Measurements from ENCODE around the gene YOD1. TPM values are rescaled to one million over a fixed set of nuclear protein-coding genes. Genes with fewer than 3 reads are reported as not detected.

The YOD1 gene
- total and polyA plus RNA-seq, 8 donors = 7.3 to 15.0 (median 13.0) TPM

DNA sequence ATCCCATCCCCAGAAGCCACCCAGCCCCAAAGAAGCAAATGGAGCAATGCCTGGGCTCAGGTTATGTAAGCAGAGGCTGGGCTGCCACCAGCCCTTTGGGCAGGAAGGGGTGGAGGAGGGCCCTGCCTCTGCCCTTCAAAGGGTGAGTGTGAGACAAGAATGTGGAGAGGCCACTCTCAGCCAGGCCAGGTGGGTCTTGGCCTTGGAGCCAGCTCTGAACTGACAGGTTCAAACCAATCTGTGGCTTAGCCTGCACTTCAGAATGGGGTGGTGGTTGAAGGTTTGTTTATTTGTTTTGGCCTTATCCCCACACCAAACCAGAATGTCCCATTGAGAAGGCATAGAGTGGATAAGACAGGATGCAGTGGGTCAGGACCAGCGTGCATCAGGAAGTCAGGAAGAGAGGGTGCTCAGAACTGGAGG is 48.3 kb downstream of the YOD1 start:
- no peak overlapping the region for H3K4me3 ChIP-seq
- TF ChIP-seq, protein P1, sequence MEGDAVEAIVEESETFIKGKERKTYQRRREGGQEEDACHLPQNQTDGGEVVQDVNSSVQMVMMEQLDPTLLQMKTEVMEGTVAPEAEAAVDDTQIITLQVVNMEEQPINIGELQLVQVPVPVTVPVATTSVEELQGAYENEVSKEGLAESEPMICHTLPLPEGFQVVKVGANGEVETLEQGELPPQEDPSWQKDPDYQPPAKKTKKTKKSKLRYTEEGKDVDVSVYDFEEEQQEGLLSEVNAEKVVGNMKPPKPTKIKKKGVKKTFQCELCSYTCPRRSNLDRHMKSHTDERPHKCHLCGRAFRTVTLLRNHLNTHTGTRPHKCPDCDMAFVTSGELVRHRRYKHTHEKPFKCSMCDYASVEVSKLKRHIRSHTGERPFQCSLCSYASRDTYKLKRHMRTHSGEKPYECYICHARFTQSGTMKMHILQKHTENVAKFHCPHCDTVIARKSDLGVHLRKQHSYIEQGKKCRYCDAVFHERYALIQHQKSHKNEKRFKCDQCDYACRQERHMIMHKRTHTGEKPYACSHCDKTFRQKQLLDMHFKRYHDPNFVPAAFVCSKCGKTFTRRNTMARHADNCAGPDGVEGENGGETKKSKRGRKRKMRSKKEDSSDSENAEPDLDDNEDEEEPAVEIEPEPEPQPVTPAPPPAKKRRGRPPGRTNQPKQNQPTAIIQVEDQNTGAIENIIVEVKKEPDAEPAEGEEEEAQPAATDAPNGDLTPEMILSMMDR (IDR thresholded peaks at IDR 0.05) = no peak
- peaks cover 20% of the 10 kb centered on the region in 2 donors for H3K4me1 ChIP-seq
- H3K36me3 ChIP-seq = no peaks in the 10 kb centered on the region
- peak overlapping the region; percentile 14 to 46 for H3K27ac ChIP-seq
- H3K27me3 ChIP-seq = no peaks in the 10 kb centered on the region
- intact Hi-C loops (cut with DNase I) = no loop called here
- peak in 3 of 4 donors; percentile 78 to 88 (median 87) for DNase-seq
- H3K9me3 ChIP-seq = no peaks in the 10 kb centered on the region
- peak; percentile 86 for ATAC-seq

DNA sequence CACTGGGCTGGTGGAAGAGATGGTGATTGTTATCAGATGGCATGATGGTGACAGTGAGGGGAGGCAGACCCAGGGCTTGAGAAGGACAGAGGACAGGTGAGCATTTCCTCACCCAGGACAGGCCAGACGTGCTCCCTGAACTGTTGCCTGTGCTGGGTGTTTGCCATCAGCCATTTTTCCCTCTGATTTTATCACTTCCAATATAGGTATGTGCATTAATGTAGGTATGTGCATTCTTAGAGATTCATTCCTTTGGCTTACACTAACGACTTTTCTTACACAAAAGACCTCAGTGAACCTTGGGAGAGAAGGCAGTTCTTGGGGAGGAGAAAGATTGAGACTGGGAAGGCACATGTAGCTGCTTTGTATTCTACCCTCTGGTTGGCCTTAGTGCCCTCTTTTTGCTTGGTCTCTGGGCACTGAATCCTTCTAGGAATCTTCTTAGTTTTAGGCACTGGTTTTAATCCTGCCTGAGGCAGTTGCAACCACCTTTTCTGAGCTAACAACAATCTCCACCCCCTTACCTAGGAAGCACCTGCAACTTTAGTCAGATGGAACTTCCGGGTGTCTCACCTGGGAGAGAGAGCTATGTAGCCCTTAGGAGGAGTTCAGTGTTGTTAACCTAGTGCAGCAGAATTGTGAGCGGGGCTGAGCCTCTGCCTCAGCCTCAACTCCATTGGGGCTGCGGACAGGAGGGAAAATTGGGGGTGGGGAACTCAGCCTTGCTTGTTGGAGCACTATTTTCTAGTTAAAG is 49.3 kb downstream of the YOD1 start:
- H3K27me3 ChIP-seq = no peaks in the 10 kb centered on the region
- H3K27ac ChIP-seq = peak overlapping the region in 1 of 2 donors; percentile 38
- no peaks in the 10 kb centered on the region for H3K36me3 ChIP-seq
- peaks cover 17 to 20% of the 10 kb centered on the region in 2 donors for H3K4me1 ChIP-seq
- TF ChIP-seq, protein P1 (IDR thresholded peaks at IDR 0.05) = no peak
- H3K9me3 ChIP-seq = no peaks in the 10 kb centered on the region
- no peak overlapping the region for H3K4me3 ChIP-seq
- DNase-seq (no peak), ATAC-seq (peak; percentile 1)
- intact Hi-C loops (cut with DNase I) = no loop called here

DNA sequence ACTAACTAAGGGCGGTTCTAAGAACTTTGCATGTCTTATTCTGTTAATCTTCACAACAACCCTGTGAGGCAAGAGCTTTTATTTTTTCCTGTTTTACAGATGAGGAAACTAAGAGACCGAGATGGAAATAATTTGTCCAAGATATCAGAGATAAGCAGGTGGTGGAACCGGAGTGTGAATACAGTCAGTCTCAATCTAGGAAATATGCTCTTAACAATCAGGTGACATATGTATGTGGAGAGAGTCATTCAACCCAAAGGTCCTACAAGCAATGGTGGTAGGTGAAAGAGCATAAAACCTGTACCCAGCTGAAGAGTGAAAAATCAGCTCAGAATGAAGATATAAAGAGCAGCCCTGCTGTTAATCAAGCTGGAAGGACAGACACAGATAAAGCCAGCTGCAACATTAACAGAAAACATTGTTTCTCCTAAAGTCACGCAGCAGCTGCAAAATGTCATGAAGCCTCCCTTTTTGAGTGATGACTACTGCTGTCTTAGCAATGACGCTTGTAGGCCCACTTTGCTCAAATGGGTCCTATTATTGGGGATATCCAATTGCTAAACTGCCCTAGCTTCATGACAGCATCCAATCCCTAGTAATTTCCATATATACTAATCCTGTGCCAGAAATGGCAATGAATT is 50.2 kb downstream of the YOD1 start:
- H3K4me1 ChIP-seq = peaks cover 16 to 20% of the 10 kb centered on the region in 2 donors
- H3K9me3 ChIP-seq = no peaks in the 10 kb centered on the region
- DNase-seq (no peak), ATAC-seq (no peak)
- no peaks in the 10 kb centered on the region for H3K27me3 ChIP-seq
- no peak overlapping the region for H3K27ac ChIP-seq
- TF ChIP-seq, protein P1 (IDR thresholded peaks at IDR 0.05) = no peak
- intact Hi-C loops (cut with DNase I) = no loop called here
- no peak overlapping the region for H3K4me3 ChIP-seq
- H3K36me3 ChIP-seq = no peaks in the 10 kb centered on the region

DNA sequence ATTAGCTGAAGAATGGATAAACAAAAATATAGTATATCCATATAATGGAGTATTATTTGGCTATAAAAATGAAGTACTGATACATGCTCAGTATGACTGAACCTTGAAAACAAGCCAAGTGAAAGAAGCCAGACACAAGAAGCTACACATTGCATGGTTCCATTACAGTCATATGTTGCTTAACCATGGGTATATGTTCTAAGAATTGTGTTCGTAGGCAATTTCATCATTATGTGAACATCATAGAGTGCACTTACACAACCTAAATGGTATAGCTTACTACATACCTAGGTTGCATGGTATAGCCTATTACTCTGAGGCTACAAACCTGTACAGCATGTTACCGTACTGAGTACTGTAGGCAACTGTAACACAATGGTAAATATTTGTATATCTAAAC is 52.2 kb downstream of the YOD1 start:
- intact Hi-C loops (cut with DNase I) = no loop called here
- Histone ChIP-seq H3K27ac (no peak overlapping the region), H3K36me3 (no peaks in the 10 kb centered on the region), H3K27me3 (peaks cover 0 to 5% of the 10 kb centered on the region in 2 donors), H3K9me3 (no peaks in the 10 kb centered on the region), H3K4me1 (peaks cover 6 to 14% of the 10 kb centered on the region in 2 donors), H3K4me3 (no peak overlapping the region)
- DNase-seq = no peak
- TF ChIP-seq, protein P1 (IDR thresholded peaks at IDR 0.05) = no peak
- ATAC-seq = no peak

Other genes with a start within 250 kb of the YOD1 start
- gene IL20, start 185.6 kb downstream of the YOD1 start, total RNA-seq = not detected
- not detected for gene IL20, start 185.6 kb downstream of the YOD1 start, polyA plus RNA-seq (ENCODE audit: insufficient read length in 6 of 6)
- under 1 TPM in 1 of 2 donors, not detected in 1; 0.34 TPM for gene IL24, start 153.8 kb downstream of the YOD1 start, total RNA-seq
- under 1 TPM; 0.11 to 0.43 (median 0.33) TPM for gene IL24, start 153.8 kb downstream of the YOD1 start, polyA plus RNA-seq (ENCODE audit: insufficient read length in 6 of 6)
- gene FCMR, start 129.3 kb downstream of the YOD1 start, total RNA-seq = 1 to 10 TPM; 2.7 to 6.7 TPM
- 1 to 10 TPM; 1.4 to 3.0 (median 2.4) TPM for gene FCMR, start 129.3 kb downstream of the YOD1 start, polyA plus RNA-seq (ENCODE audit: insufficient read length in 6 of 6)
- 100 to 1,000 TPM; 128 to 587 TPM for gene PIGR, start 104.7 kb downstream of the YOD1 start, total RNA-seq
- under 1 TPM; 0.11 to 0.54 (median 0.20) TPM for gene PIGR, start 104.7 kb downstream of the YOD1 start, polyA plus RNA-seq (ENCODE audit: insufficient read length in 6 of 6)
- not detected for gene FCAMR, start 80.7 kb downstream of the YOD1 start, total RNA-seq
- gene FCAMR, start 80.7 kb downstream of the YOD1 start, polyA plus RNA-seq (ENCODE audit: insufficient read length in 6 of 6) = under 1 TPM in 3 of 6 donors, not detected in 3; 0.07 to 0.18 (median 0.07) TPM
- gene C1orf116, start 18.5 kb downstream of the YOD1 start, total RNA-seq = 100 to 1,000 TPM; 101 to 212 TPM
- 10 to 100 TPM; 27.1 to 58.5 (median 40.2) TPM for gene C1orf116, start 18.5 kb downstream of the YOD1 start, polyA plus RNA-seq (ENCODE audit: insufficient read length in 6 of 6)
- gene PFKFB2, start 2.1 kb upstream of the YOD1 start, total RNA-seq = 10 to 100 TPM; 52.6 to 63.8 TPM
- gene PFKFB2, start 2.1 kb upstream of the YOD1 start, polyA plus RNA-seq (ENCODE audit: insufficient read length in 6 of 6) = 10 to 100 TPM; 13.4 to 20.1 (median 16.9) TPM
- 1 to 10 TPM; 4.3 to 6.4 TPM for gene C4BPB, start 37.7 kb upstream of the YOD1 start, total RNA-seq
- under 1 TPM; 0.73 to 0.96 (median 0.86) TPM for gene C4BPB, start 37.7 kb upstream of the YOD1 start, polyA plus RNA-seq (ENCODE audit: insufficient read length in 6 of 6)
- 10 to 100 TPM; 22.2 to 32.1 TPM for gene C4BPA, start 53.0 kb upstream of the YOD1 start, total RNA-seq
- 1 to 10 TPM in 1 of 6 donors, under 1 TPM in 5; 0.31 to 7.4 (median 0.51) TPM for gene C4BPA, start 53.0 kb upstream of the YOD1 start, polyA plus RNA-seq (ENCODE audit: insufficient read length in 6 of 6)